HCEC 1CT (cell line): Measurements from ENCODE around the gene MAST4.
"Not testable (repeated sequence)": the region's sequence is repeated elsewhere in the genome, so short reads cannot be mapped to it uniquely, and the experiment has no call there.

ENCODE experiments used
- DNase-seq: peaks from one replicate; pipeline ENCODE4 v3.0.0-alpha.2; 2017

The MAST4 gene

DNA sequence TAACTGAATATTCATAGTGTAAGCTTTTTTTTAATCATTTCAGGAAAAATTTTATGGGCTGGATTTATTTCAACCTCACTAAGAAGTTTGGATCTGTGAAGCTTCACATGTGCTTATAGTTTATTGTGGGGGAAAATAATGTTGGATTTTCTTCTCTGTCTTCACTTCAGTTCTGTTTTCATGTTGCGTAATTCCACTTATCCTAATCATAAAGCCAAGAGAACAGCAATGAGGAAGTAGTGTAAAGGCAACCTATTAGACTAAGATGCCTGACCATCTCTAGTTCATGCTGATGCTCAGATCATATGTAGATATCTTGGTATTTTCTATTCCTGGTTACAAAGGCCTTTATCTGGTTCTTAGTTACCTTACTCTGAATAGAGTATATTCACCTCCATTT, 550.4 kb downstream of the MAST4 start:
- peak; percentile 17 for DNase-seq

DNA sequence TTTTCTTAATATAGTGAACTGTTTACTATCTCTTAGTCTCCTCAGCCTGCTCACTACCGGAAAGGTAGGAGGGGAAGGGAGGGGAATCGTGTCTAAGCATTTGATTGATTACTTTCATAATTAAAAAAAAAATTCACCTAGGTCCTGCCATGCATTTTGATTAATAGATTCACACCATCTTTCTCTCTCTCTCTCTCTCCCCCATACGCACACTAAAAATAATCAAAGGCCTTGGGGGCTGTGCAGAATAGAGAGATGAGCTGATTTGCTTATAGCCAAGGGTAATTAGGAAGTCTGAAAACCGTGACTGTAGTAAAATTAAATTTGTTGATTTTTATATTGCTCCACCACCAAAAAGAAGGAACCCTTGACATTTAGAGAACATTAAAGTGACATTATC, 550.8 kb downstream of the MAST4 start:
- DNase-seq, result no peak

DNA sequence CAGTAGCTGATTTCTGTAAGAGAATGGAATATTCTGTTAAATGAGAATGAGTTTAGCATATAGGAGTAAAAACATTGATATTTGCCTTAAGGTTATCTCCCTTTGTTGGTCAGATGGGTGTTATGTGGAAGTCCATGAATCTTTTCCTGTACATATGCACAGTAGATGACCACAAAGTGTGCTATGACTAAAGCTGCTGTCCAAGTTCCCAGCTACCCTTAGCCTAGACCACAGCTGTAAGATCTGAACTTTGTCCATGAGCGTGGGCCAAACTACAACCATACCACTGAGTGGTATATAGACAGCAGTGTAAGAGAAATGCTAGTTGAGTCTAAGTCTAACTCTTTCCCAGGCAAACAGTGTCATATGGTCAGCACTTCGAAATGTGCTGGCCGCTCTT, 551.6 kb downstream of the MAST4 start:
- DNase-seq, result peak; percentile 25

DNA sequence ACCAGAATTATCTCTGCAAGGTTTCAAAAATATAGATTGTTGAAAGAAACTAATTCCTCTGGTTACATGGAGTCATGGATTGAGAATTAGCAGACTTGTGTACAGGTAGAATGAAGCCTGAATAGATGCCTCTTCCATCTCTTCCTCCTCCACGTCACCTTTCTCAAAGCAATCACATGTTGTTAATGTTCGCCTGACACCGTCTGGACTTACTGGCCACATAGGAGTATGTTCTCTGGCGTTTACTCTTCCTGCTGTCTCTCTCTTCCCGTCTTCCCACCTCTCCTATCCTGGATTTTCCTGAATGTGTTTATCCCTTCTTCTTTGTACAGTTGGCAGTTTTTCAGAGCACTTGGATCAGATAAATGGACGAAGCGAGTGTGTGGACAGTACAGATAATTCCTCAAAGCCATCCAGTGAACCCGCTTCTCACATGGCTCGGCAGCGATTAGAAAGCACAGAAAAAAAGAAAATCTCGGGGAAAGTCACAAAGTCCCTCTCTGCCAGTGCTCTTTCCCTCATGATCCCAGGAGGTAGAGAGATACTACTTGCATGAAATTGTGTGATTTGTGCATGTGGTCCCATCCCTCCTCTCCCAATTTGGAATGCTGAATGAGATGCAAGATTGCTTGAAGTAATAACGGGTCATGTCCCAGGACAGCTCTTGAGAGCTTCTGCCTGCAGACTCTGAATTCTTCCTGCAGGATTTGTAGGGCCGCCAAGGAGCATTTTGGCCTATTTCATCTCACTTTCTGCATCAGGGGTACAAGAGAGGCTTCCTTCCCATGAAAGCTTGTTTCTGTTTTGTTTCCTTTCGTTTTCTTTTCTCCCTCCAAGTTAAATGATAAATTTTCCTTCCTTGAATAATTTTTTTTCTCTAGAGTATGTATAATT, 553.1 kb downstream of the MAST4 start:
- peak; percentile 6 for DNase-seq

DNA sequence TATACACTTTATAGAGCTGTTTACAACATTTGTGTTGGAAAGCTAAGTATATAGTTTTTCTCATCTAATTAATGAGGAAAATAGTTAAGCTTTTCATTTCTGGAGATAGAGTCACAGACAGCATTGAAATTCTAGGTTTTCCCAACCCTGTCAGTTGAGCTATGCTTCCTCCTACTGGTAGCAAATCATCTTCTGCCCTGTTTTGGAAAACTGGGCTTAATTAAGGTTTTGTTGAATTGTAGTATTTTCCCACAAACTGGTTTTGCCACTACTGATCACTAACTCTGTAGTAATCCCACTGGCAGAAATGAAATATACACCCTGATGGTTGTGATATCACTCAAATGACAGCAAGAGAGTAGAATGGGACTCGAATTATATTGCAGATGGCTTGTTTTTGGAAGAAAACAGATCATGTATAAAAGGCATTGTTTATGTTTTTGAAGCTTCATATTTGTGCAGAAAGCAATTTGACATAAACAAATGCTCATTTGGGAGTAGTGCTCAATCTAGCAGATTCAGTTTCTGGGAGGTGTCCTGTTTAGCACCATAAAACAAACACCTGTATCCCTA, 553.8 kb downstream of the MAST4 start:
- peak; percentile 30 for DNase-seq

DNA sequence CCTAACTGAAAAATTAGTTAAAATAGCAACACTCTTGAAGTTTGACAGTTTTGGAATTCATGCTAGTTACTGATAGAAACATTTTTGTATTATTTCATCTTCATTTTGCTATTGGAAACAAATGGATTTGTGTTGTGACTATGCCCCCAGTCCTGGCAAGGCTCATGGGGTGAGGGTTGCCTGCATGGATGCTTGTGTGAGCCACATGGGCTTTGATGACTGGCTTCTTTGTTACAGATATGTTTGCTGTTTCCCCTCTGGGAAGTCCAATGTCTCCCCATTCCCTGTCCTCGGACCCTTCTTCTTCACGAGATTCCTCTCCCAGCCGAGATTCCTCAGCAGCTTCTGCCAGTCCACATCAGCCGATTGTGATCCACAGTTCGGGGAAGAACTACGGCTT, 556.2 kb downstream of the MAST4 start:
- no peak for DNase-seq

DNA sequence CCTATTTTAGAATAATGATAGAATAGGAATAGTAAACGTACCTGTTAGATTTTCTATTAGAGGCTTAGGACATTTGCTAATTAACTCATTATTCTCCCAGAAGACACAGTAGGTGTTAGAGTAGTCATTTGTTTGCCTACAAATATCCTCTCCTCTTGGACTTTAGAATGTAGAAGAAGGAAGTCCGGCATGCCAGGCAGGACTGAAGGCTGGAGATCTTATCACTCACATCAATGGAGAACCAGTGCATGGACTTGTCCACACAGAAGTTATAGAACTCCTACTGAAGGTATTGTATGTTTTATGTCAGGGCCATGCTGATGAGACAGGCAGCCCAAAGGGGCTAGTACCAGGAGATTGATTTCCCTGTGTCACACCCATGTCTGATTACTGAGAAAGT, 557.1 kb downstream of the MAST4 start:
- DNase-seq, result no peak

DNA sequence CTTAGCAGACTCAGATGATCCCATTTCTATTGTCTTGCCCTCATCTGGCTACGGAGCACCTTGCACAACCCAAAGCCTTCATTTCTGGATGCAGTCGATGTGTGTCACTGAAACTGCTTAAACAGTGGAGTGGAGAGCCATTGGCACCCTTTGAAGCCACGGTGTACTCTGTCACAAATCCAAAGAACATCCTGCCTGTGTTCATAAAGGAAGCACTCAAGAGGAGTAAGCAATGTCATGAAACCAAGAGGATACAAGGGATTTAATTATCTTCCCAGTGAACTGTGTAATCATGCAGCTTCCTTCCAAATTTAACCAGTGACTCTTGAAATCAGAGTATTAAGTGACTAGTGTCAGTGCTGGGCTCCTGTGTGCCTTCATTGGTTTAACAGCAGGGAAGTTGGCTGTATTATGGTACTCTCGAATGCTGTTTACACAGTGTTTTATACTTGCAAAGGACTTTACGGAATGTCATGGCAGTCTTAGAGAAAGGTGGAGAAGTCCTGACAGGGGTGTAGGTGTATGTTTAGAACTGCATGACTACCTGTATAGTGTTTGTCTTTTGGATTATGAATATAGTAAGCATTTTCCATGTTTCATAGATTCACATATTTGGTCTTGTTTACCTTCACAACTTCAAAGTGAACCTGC, 558.5 kb downstream of the MAST4 start:
- DNase-seq, result no peak

DNA sequence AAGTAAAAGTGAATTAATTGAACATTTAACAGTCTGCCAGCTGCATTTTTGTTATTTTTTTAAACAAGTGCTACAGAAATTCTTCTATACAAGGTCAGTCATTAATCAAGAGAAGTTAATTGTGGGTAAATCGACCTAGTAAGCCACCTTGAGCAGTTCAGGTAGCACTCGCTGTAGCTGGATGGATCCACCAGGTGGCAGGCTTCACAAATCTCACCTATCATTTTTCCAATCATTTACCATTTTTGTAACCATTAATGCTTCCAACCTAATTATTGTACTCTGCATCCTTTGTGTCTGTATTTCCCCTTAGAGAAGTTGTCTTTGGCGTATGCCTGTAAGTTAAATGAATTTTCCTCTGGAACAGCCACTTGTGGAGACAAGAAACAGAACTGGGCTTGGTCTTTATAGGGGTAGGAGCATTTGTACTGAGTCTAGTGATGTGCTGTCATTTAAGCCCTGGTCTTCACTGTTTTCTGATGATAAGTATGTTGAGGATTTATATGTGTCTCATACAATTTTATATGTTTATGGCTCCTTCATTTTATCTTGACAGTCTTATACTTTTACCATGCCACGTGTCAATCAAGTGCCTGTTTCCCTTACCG, 560.9 kb downstream of the MAST4 start:
- peak; percentile 9 for DNase-seq

DNA sequence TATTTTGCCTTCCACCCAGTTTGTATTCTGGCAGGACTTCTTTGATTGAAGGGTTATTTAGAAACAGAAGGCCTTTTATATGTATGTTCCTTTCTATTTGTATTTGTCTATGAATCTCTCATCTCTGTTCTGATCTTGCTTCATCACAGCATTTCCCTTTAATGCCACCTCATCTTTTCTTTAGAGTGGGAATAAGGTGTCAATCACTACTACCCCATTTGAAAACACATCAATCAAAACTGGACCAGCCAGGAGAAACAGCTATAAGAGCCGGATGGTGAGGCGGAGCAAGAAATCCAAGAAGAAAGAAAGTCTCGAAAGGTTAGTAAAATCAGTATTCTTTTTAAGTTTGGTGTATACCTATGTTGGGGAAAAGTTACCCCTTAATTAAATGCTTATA, 564.1 kb downstream of the MAST4 start:
- DNase-seq, result no peak

DNA sequence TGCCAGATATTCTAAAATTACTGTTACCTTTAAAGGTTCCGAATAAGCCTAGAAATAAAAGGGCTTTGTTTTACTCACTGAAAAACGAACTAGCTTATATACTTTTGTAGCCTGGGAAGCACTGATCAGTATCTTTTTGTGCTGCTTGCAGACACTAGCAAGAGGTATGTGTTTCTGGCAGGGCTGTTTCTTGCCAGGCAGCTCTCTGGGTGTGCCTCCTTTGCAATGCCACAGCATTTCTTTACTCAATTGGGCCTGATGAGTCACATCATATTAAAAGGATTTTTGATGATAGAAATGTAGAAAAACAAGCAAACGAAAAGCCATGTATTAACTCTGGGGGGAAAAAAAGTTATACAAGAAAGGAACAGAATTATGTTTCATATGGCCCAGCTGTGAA, 564.8 kb downstream of the MAST4 start:
- DNase-seq, result peak; percentile 8

DNA sequence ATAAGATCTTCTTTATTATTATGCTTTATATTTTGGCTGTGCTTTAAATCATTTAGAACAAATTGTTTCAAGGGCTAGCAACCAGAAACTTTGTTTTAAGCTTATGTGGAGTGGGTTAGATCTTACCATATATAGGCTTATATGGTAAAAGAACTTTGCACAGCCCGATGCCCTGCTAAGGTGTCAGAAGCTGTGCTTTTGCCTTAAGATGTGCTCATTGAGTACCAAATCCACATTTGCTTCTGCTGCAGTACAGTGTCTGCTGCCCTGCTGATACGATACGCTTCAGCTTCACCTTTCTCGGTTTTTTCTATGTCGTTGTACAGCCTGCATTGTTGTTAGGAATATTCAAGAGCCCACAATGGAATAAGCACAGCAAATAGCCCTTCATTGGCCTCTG, 565.6 kb downstream of the MAST4 start:
- DNase-seq, result no peak

DNA sequence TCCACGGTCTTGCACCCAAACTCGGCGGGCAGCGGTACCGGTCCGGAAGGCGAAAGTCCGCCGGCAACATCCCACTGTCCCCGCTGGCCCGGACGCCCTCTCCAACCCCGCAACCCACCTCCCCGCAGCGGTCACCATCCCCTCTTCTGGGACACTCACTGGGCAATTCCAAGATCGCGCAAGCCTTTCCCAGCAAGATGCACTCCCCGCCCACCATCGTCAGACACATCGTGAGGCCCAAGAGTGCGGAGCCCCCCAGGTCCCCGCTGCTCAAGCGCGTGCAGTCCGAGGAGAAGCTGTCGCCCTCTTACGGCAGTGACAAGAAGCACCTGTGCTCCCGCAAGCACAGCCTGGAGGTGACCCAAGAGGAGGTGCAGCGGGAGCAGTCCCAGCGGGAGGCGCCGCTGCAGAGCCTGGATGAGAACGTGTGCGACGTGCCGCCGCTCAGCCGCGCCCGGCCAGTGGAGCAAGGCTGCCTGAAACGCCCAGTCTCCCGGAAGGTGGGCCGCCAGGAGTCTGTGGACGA, 567.1 kb downstream of the MAST4 start:
- DNase-seq, result no peak

DNA sequence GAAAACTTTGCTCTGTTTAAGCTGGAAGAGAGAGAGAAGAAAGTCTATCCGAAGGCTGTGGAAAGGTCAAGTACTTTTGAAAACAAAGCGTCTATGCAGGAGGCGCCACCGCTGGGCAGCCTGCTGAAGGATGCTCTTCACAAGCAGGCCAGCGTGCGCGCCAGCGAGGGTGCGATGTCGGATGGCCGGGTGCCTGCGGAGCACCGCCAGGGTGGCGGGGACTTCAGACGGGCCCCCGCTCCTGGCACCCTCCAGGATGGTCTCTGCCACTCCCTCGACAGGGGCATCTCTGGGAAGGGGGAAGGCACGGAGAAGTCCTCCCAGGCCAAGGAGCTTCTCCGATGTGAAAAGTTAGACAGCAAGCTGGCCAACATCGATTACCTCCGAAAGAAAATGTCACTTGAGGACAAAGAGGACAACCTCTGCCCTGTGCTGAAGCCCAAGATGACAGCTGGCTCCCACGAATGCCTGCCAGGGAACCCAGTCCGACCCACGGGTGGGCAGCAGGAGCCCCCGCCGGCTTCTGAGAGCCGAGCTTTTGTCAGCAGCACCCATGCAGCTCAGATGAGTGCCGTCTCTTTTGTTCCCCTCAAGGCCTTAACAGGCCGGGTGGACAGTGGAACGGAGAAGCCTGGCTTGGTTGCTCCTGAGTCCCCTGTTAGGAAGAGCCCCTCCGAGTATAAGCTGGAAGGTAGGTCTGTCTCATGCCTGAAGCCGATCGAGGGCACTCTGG, 567.8 kb downstream of the MAST4 start:
- no peak for DNase-seq

DNA sequence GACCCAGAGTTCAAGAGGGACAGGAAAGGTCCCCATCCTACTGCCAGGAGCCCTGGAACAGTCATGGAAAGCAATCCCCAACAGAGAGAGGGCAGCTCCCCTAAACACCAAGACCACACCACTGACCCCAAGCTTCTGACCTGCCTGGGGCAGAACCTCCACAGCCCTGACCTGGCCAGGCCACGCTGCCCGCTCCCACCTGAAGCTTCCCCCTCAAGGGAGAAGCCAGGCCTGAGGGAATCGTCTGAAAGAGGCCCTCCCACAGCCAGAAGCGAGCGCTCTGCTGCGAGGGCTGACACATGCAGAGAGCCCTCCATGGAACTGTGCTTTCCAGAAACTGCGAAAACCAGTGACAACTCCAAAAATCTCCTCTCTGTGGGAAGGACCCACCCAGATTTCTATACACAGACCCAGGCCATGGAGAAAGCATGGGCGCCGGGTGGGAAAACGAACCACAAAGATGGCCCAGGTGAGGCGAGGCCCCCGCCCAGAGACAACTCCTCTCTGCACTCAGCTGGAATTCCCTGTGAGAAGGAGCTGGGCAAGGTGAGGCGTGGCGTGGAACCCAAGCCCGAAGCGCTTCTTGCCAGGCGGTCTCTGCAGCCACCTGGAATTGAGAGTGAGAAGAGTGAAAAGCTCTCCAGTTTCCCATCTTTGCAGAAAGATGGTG, 568.8 kb downstream of the MAST4 start:
- DNase-seq, result no peak

DNA sequence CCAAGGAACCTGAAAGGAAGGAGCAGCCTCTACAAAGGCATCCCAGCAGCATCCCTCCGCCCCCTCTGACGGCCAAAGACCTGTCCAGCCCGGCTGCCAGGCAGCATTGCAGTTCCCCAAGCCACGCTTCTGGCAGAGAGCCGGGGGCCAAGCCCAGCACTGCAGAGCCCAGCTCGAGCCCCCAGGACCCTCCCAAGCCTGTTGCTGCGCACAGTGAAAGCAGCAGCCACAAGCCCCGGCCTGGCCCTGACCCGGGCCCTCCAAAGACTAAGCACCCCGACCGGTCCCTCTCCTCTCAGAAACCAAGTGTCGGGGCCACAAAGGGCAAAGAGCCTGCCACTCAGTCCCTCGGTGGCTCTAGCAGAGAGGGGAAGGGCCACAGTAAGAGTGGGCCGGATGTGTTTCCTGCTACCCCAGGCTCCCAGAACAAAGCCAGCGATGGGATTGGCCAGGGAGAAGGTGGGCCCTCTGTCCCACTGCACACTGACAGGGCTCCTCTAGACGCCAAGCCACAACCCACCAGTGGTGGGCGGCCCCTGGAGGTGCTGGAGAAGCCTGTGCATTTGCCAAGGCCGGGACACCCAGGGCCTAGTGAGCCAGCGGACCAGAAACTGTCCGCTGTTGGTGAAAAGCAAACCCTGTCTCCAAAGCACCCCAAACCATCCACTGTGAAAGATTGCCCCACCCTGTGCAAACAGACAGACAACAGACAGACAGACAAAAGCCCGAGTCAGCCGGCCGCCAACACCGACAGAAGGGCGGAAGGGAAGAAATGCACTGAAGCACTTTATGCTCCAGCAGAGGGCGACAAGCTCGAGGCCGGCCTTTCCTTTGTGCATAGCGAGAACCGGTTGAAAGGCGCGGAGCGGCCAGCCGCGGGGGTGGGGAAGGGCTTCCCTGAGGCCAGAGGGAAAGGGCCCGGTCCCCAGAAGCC, 569.6 kb downstream of the MAST4 start:
- DNase-seq, result peak; percentile 49

DNA sequence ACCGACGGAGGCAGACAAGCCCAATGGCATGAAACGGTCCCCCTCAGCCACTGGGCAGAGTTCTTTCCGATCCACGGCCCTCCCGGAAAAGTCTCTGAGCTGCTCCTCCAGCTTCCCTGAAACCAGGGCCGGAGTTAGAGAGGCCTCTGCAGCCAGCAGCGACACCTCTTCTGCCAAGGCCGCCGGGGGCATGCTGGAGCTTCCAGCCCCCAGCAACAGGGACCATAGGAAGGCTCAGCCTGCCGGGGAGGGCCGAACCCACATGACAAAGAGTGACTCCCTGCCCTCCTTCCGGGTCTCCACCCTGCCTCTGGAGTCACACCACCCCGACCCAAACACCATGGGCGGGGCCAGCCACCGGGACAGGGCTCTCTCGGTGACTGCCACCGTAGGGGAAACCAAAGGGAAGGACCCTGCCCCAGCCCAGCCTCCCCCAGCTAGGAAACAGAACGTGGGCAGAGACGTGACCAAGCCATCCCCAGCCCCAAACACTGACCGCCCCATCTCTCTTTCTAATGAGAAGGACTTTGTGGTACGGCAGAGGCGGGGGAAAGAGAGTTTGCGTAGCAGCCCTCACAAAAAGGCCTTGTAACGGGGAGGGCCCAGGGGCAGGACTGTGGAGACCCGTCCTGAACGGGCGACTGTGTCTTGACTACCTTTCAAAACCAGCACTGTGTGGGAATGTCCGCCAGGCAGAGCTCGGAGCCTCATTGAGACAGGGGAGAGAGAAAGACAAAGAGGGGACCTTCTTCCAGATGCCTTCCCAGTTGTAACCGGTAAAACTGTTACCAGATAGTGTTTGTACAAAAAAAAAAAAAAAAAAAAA, 570.5 kb downstream of the MAST4 start:
- no peak for DNase-seq

DNA sequence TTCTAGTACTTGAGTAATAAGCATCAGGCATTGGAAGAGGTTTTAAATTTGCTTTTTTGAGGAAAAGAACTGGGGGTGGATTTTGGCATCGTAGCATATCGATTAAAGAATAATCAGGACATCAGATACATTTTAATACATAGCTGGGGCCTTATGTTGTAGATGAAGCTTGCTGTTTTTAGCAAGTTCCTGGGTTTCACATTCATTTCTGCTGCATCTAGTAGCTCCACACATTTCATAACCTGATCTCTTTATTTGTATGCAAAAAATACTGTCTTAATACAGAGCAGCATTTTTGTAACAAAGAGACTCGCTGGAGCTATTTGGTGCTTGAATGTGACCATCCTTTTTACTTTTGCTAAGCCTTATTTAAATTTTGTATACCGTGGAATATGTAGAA, 571.9 kb downstream of the MAST4 start:
- no peak for DNase-seq

DNA sequence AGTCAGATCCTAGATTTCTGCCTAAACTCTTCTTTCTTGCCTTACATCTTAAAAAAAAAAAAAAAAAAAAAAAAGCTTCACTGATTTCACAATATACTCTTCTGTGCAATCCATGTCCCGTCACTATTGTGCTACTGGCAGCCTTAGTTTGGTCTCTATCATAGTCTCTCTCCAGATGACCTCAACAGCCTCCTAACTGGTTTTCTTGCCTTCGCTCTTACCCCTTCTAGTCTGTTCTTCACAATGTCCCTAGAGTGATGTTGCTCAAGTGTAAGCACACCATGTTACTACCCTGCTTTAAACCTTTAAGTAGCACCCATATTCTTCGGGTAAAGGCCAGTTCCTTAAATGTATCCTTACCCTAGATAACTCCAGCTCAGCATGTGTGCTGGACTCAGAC, 574.6 kb downstream of the MAST4 start:
- no peak for DNase-seq

DNA sequence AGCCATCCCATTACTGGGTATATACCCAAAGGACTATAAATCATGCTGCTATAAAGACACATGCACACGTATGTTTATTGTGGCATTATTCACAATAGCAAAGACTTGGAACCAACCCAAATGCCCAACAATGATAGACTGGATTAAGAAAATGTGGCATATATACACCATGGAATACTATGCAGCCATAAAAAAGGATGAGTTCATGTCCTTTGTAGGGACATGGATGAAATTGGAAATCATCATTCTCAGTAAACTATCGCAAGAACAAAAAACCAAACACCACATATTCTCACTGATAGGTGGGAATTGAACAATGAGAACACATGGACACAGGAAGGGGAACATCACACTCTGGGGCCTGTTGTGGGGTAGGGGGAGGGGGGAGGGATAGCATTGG, 577.2 kb downstream of the MAST4 start:
- not testable (repeated sequence) for DNase-seq
